Gastrocnemius medialis (tissue), 4 donors: ENCODE results near the gene KCNH3.
"Not testable (repeated sequence)": the region's sequence is repeated elsewhere in the genome, so short reads cannot be mapped to it uniquely, and the experiment has no call there.

Experiments used
- CTCF ChIP-seq, 5 experiments: fragments of 450-650 bp in 3 of 5; fragments of 200-600 bp in 2 of 5; sonication (generic) in 2 of 5; IDR thresholded peaks in 4 of 5; conservative IDR thresholded peaks in 1 of 5; 1 replicate in 4 of 5; 2 replicates in 1 of 5; pipeline ENCODE4 v1.5.1; 2016 to 2019; ENCODE audit warnings: antibody characterized with exemption in 5 of 5, mild to moderate bottlenecking in 3 of 5, moderate library complexity in 3 of 5
- POLR2A ChIP-seq, 2 donors: fragments of 450-650 bp; IDR thresholded peaks; one replicate each; pipeline ENCODE4 v1.6.1; 2017; ENCODE audit warnings: antibody characterized with exemption in 2 of 2, mild to moderate bottlenecking in 2 of 2, moderate library complexity in 2 of 2

GRCh38 chr12:49534122-49534521, 4.7 kb upstream of the KCNH3 start:
- TF ChIP-seq CTCF (IDR thresholded peaks at IDR 0.05 in 4 of 5, conservative IDR thresholded peaks at IDR 0.05 in 1 of 5); POLR2A (IDR thresholded peaks at IDR 0.05): not testable (repeated sequence)
